H1 (cell line): Measurements from ENCODE around the gene ADORA1. TPM values are rescaled to one million over a fixed set of nuclear protein-coding genes. Genes with fewer than 3 reads are reported as not detected.

Experiments used
- CTCF ChIA-PET: fragments of 300-600 bp; sonication (Branson Sonifier 250); formaldehyde crosslinking; loops from one replicate; lab custom pipeline; 2021; ENCODE audit not compliant: partially characterized antibody; lab: Charles Lee
- POLR2A ChIA-PET: fragments of 300-600 bp; sonication (Branson Sonifier 250); formaldehyde crosslinking; loops from one replicate; lab custom pipeline; 2021; ENCODE audit warnings: inconsistent platforms; ENCODE audit not compliant: partially characterized antibody; lab: Charles Lee
- DNase-seq, 2 experiments: peaks; one replicate each; pipeline versions ENCODE4 v3.0.0 to v3.0.0-alpha.2; 2010 to 2022; ENCODE audit warnings: low spot score in 2 of 2, low read depth in 1 of 2, mixed read lengths in 1 of 2
- FAIRE-seq: peaks from 2 replicates; lab custom pipeline; 2011; peaks lifted over from hg19 to GRCh38; lab: Jason Lieb, UNC
- H2AFZ ChIP-seq: 2 replicates; pipeline ENCODE4 v1.8.1; 2012; ENCODE audit warnings: low read length, inconsistent platforms
- H2AK5ac ChIP-seq: 2 replicates; pipeline ENCODE4 v1.6.1; 2013; ENCODE audit warnings: low read depth, low read length
- H2BK120ac ChIP-seq: replicated peaks from 2 replicates; pipeline ENCODE3; 2013; ENCODE audit warnings: low read depth, low read length, inconsistent platforms
- H2BK12ac ChIP-seq: 2 replicates; pipeline ENCODE4 v1.6.1; 2013; ENCODE audit warnings: low read depth, low read length
- H2BK15ac ChIP-seq: 2 replicates; pipeline ENCODE4 v1.6.1; 2013; ENCODE audit warnings: low read length
- H2BK20ac ChIP-seq: 2 replicates; pipeline ENCODE4 v1.6.1; 2013; ENCODE audit warnings: low read length
- H2BK5ac ChIP-seq: 2 replicates; pipeline ENCODE4 v1.6.1; 2013; ENCODE audit warnings: low read depth, low read length
- H3K14ac ChIP-seq: 2 replicates; pipeline ENCODE4 v1.6.1; 2013; ENCODE audit warnings: inconsistent platforms; ENCODE audit not compliant: insufficient read length
- H3K18ac ChIP-seq: 2 replicates; pipeline ENCODE4 v1.6.1; 2013; ENCODE audit warnings: low read length; ENCODE audit errors: extremely low read depth
- H3K23ac ChIP-seq: 2 replicates; pipeline ENCODE4 v1.6.1; 2013; ENCODE audit warnings: inconsistent platforms; ENCODE audit not compliant: insufficient read length
- H3K23me2 ChIP-seq: 2 replicates; pipeline ENCODE4 v1.6.1; 2013; ENCODE audit warnings: low read depth, low read length
- H3K27ac ChIP-seq: 2 replicates; pipeline ENCODE4 v1.6.1; 2011; ENCODE audit warnings: low read depth, low read length, inconsistent platforms
- H3K27me3 ChIP-seq, 4 experiments: replicated peaks in 1 of 4; 1 replicate in 1 of 4; 2 replicates in 3 of 4; pipeline versions ENCODE4 v1.6.1 to v1.8.1; 2011 to 2013; ENCODE audit warnings: low read length in 3 of 4, mild to moderate bottlenecking in 3 of 4, inconsistent platforms in 2 of 4, mixed read lengths in 2 of 4, moderate library complexity in 1 of 4; ENCODE audit not compliant: control insufficient read depth in 3 of 4, insufficient read depth in 3 of 4; ENCODE audit errors: extremely low read depth in 1 of 4
- H3K36me3 ChIP-seq, 4 experiments: 2 replicates each; pipeline versions ENCODE4 v1.6.1 to v1.8.1; 2011 to 2013; ENCODE audit warnings: mild to moderate bottlenecking in 4 of 4, low read length in 3 of 4, moderate library complexity in 2 of 4, control low read depth in 1 of 4, inconsistent platforms in 1 of 4; ENCODE audit not compliant: insufficient read depth in 4 of 4, control insufficient read depth in 2 of 4
- H3K4ac ChIP-seq: replicated peaks from 2 replicates; pipeline ENCODE3; 2013; ENCODE audit warnings: low read length, low read depth, mixed read lengths, inconsistent platforms; ENCODE audit not compliant: insufficient read length
- H3K4me1 ChIP-seq, 4 experiments: replicated peaks in 1 of 4; 1 replicate in 1 of 4; 2 replicates in 3 of 4; pipeline versions ENCODE4 v1.6.1 to v1.8.1; 2011 to 2013; ENCODE audit warnings: low read length in 3 of 4, inconsistent platforms in 2 of 4, mixed read lengths in 1 of 4; ENCODE audit not compliant: insufficient read depth in 4 of 4, control insufficient read depth in 3 of 4
- H3K4me2 ChIP-seq, 2 experiments: 2 replicates each; pipeline versions ENCODE4 v1.6.1 to v1.8.1; 2011 to 2013; ENCODE audit warnings: low read depth in 2 of 2, low read length in 2 of 2, control low read depth in 1 of 2, inconsistent platforms in 1 of 2, mild to moderate bottlenecking in 1 of 2; ENCODE audit not compliant: insufficient read depth in 1 of 2
- H3K4me3 ChIP-seq, 4 experiments: fragments of 200-600, 300-600 bp in 1 of 4; sonication (generic), shearing (Covaris generic), sonication (Bioruptor Twin) in 1 of 4; 2 replicates each; pipeline versions ENCODE4 v1.5.1 to v1.8.1; 2011 to 2016; ENCODE audit warnings: low read length in 4 of 4, low read depth in 3 of 4, control low read depth in 2 of 4, inconsistent platforms in 2 of 4, mild to moderate bottlenecking in 2 of 4, mixed read lengths in 1 of 4, moderate library complexity in 1 of 4; ENCODE audit not compliant: insufficient read depth in 2 of 4; ENCODE audit errors: extremely low read depth in 1 of 4
- H3K56ac ChIP-seq: replicated peaks from 2 replicates; pipeline ENCODE3; 2013; ENCODE audit warnings: low read depth, mild to moderate bottlenecking, mixed read lengths, low read length, inconsistent platforms; ENCODE audit not compliant: insufficient read length
- H3K79me1 ChIP-seq: 2 replicates; pipeline ENCODE4 v1.6.1; 2013; ENCODE audit warnings: low read depth, low read length, control low read depth
- H3K79me2 ChIP-seq, 2 experiments: 2 replicates each; pipeline versions ENCODE4 v1.6.1 to v1.8.1; 2012 to 2013; ENCODE audit warnings: low read length in 2 of 2, mild to moderate bottlenecking in 2 of 2, inconsistent platforms in 1 of 2; ENCODE audit not compliant: insufficient read depth in 2 of 2, control insufficient read depth in 1 of 2
- H3K9ac ChIP-seq, 4 experiments: replicated peaks in 1 of 4; 1 replicate in 1 of 4; 2 replicates in 3 of 4; pipeline versions ENCODE4 v1.6.1 to v1.8.1; 2011 to 2013; ENCODE audit warnings: low read depth in 3 of 4, low read length in 3 of 4, control low read depth in 2 of 4, mild to moderate bottlenecking in 2 of 4, moderate library complexity in 2 of 4, inconsistent platforms in 1 of 4; ENCODE audit errors: extremely low read depth in 1 of 4
- H3K9me3 ChIP-seq, 2 experiments: 2 replicates each; pipeline versions ENCODE4 v1.6.1 to v1.8.1; 2012 to 2013; ENCODE audit warnings: mild to moderate bottlenecking in 2 of 2, moderate library complexity in 2 of 2, control low read depth in 1 of 2, inconsistent platforms in 1 of 2, low read depth in 1 of 2, low read length in 1 of 2, mixed read lengths in 1 of 2; ENCODE audit not compliant: insufficient read depth in 2 of 2
- H4K20me1 ChIP-seq, 2 experiments: replicated peaks in 1 of 2; 2 replicates each; pipeline versions ENCODE3 to v1.8.1; 2011 to 2013; ENCODE audit warnings: inconsistent platforms in 2 of 2, low read length in 2 of 2, mild to moderate bottlenecking in 1 of 2; ENCODE audit not compliant: insufficient read depth in 2 of 2, control insufficient read depth in 1 of 2
- H4K5ac ChIP-seq: 2 replicates; pipeline ENCODE4 v1.6.1; 2013; ENCODE audit warnings: low read length, low read depth, mixed read lengths, inconsistent platforms; ENCODE audit not compliant: insufficient read length
- H4K8ac ChIP-seq: 2 replicates; pipeline ENCODE4 v1.8.0; 2013; ENCODE audit warnings: mild to moderate bottlenecking, moderate library complexity, low read length, inconsistent platforms; ENCODE audit not compliant: insufficient read depth; ENCODE audit errors: extremely low read depth
- H4K91ac ChIP-seq: replicated peaks from 2 replicates; pipeline ENCODE3; 2013; ENCODE audit warnings: low read length, mixed read lengths, inconsistent platforms; ENCODE audit not compliant: insufficient read length
- CHD2 ChIP-seq: IDR thresholded peaks from 2 replicates; pipeline ENCODE4 v1.6.1; 2012; ENCODE audit warnings: low read length, improper control_type of control experiment
- EGR1 ChIP-seq: IDR thresholded peaks from 2 replicates; pipeline ENCODE4 v1.6.1; 2011; ENCODE audit warnings: low read depth, low read length, borderline replicate concordance
- GTF2F1 ChIP-seq: IDR thresholded peaks from 2 replicates; pipeline ENCODE4 v1.6.1; 2012; ENCODE audit warnings: low read depth, low read length, improper control_type of control experiment, borderline replicate concordance
- JUND ChIP-seq: IDR thresholded peaks from 2 replicates; pipeline ENCODE4 v1.6.1; 2011; ENCODE audit warnings: mild to moderate bottlenecking, improper control_type of control experiment, low read length
- NRF1 ChIP-seq: IDR thresholded peaks from 2 replicates; pipeline ENCODE4 v1.6.1; 2011; ENCODE audit warnings: mild to moderate bottlenecking, low read depth, low read length, improper control_type of control experiment
- RXRA ChIP-seq: IDR thresholded peaks from 2 replicates; pipeline ENCODE4 v1.6.1; 2011; ENCODE audit warnings: low read depth, mild to moderate bottlenecking, low read length, moderate library complexity; ENCODE audit not compliant: insufficient read depth
- SIN3A ChIP-seq, 2 experiments: IDR thresholded peaks in 1 of 2; conservative IDR thresholded peaks in 1 of 2; 2 replicates each; pipeline ENCODE4 v1.6.1; 2011 to 2012; ENCODE audit warnings: low read length in 2 of 2, improper control_type of control experiment in 1 of 2, low read depth in 1 of 2, mild to moderate bottlenecking in 1 of 2
- SIRT6 ChIP-seq: IDR thresholded peaks from one replicate; pipeline ENCODE4 v1.7.1; 2012; ENCODE audit warnings: low read length, inconsistent platforms
- TCF12 ChIP-seq: IDR thresholded peaks from 2 replicates; pipeline ENCODE4 v1.6.1; 2011; ENCODE audit warnings: low read depth, mild to moderate bottlenecking, low read length
- WGBS, 2 experiments: shearing (Covaris generic) in 1 of 2; methylation state at CpG; one replicate each; pipeline versions ENCODE4 v1.1.6 to v1.1.7; 2013 to 2015; ENCODE audit warnings: low lambda C conversion rate in 2 of 2, mixed read lengths in 2 of 2, inconsistent platforms in 1 of 2, low coverage in 1 of 2, missing lambda C conversion rate in 1 of 2; ENCODE audit not compliant: insufficient replicate concordance in 2 of 2, insufficient coverage in 1 of 2, insufficient read length in 1 of 2; ENCODE audit errors: extremely low coverage in 1 of 2, missing lambda C conversion rate in 1 of 2; 5-methylcytosine and 5-hydroxymethylcytosine counted together
- polyA plus RNA-seq, 7 experiments: library from polyadenylated mRNA; depleted of rRNA in 3 of 7; stranded (reverse) in 5 of 7; unstranded in 2 of 7; fragments of >200 nt in 5 of 7; fragments of 200-250 nt in 2 of 7; gene quantifications; 1 replicate in 5 of 7; 2 replicates in 1 of 7; 4 replicates in 1 of 7; pipeline versions ENCODE4 v1.2.1 to v1.2.3, GENCODE V29; 2011 to 2013; ENCODE audit warnings: missing spikeins in 2 of 7, mixed read lengths in 2 of 7
- total RNA-seq: library from RNA; stranded (reverse); fragmentation: NEBNext Ultra II Directional; extraction: Animal tissue kit (Norgen Biotek cat#: 25700); gene quantifications from 2 replicates; pipeline ENCODE4 v1.2.1, GENCODE V29; 2021
- TF ChIP-seq, protein P1 (sequence below): IDR thresholded peaks from 2 replicates; pipeline ENCODE4 v1.6.1; 2012; ENCODE audit warnings: inconsistent platforms
- TF ChIP-seq, protein P2 (sequence below), 3 experiments: IDR thresholded peaks; 1 replicate in 2 of 3; 2 replicates in 1 of 3; pipeline versions ENCODE4 v1.5.1 to v1.6.1; 2011; ENCODE audit warnings: low read length in 3 of 3, mild to moderate bottlenecking in 3 of 3, inconsistent platforms in 2 of 3, low read depth in 1 of 3, moderate library complexity in 1 of 3; ENCODE audit not compliant: insufficient read depth in 1 of 3; ENCODE audit errors: control extremely low read depth in 1 of 3

Gene ADORA1
- total and polyA plus RNA-seq, 2 of the 8 experiments (the other 6 are each of a cell fraction or from before 2014, with no cell fraction given) = 3.3 to 6.7 TPM

GRCh38 chr1:203214871-203215270 is 87.3 kb downstream of the ADORA1 start:
- no peak overlapping the region for H3K23ac ChIP-seq
- H3K36me3 ChIP-seq = no peaks in the 10 kb centered on the region
- no peaks in the 10 kb centered on the region for H4K20me1 ChIP-seq
- H2BK12ac ChIP-seq = no peak overlapping the region
- no peaks in the 10 kb centered on the region for H3K23me2 ChIP-seq
- H3K9ac ChIP-seq = no peak overlapping the region
- no peak overlapping the region for H2AFZ ChIP-seq
- no peak overlapping the region for H3K27ac ChIP-seq
- no peak overlapping the region for H3K4me3 ChIP-seq
- 0 out of 2 replicates have a peak overlapping the region, but pooled peaks have one; percentile 16 for H2AK5ac ChIP-seq
- ChIA-PET CTCF (interaction anchor here (1.0 to 18.1 kb wide), 34 partner anchors 8 to 186 kb away, joined by 3 to 479 read pairs (median 25); partner anchors contain the start of genes ADORA1, CHI3L1, CHIT1 and MYBPH), POLR2A (interaction anchor here (0.6 to 1.1 kb wide), 2 partner anchors 197 to 1989 kb away, joined by 3 read pairs; no protein-coding TSS in a partner anchor)
- no peaks in the 10 kb centered on the region for H3K79me2 ChIP-seq
- no peak overlapping the region for H3K14ac ChIP-seq
- no peak overlapping the region for H3K4ac ChIP-seq
- H4K5ac ChIP-seq = no peak overlapping the region
- no peak overlapping the region for H2BK15ac ChIP-seq
- H3K4me2 ChIP-seq = no peak overlapping the region
- H3K4me1 ChIP-seq = peaks cover 0 to 12% (median 11%) of the 10 kb centered on the region in 4 experiments; a peak in 6 of 7 replicates
- no peaks in the 10 kb centered on the region for H3K9me3 ChIP-seq
- no peaks in the 10 kb centered on the region for H3K79me1 ChIP-seq
- no peak overlapping the region for H2BK5ac ChIP-seq
- no peak overlapping the region for H3K56ac ChIP-seq
- FAIRE-seq (no peak), DNase-seq (no peak)
- no peak overlapping the region for H4K8ac ChIP-seq
- H3K27me3 ChIP-seq = no peaks in the 10 kb centered on the region
- no peak overlapping the region for H2BK120ac ChIP-seq
- 89% methylated on average over 7 of the region's 7 CpGs; no CpG with 5 or more reads in 1 of the 2 experiments for WGBS, 2 experiments
- no peak overlapping the region for H4K91ac ChIP-seq
- no peak overlapping the region for H2BK20ac ChIP-seq
- H3K18ac ChIP-seq = no peak overlapping the region
- TF ChIP-seq SIN3A (conservative IDR thresholded peaks at IDR 0.05 in 1 of 2, IDR thresholded peaks at IDR 0.05 in 1 of 2; ENCODE audit: low read depth in 1 of 2, low read length in 2 of 2) = no peak
- no peak for TF ChIP-seq TCF12
- TF ChIP-seq, protein P1, sequence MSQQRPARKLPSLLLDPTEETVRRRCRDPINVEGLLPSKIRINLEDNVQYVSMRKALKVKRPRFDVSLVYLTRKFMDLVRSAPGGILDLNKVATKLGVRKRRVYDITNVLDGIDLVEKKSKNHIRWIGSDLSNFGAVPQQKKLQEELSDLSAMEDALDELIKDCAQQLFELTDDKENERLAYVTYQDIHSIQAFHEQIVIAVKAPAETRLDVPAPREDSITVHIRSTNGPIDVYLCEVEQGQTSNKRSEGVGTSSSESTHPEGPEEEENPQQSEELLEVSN = no peak
- TF ChIP-seq NRF1 = no peak
- TF ChIP-seq CHD2 = no peak
- TF ChIP-seq SIRT6 = no peak
- TF ChIP-seq GTF2F1 = no peak
- TF ChIP-seq EGR1 = no peak
- no peak for TF ChIP-seq JUND
- TF ChIP-seq, protein P2, sequence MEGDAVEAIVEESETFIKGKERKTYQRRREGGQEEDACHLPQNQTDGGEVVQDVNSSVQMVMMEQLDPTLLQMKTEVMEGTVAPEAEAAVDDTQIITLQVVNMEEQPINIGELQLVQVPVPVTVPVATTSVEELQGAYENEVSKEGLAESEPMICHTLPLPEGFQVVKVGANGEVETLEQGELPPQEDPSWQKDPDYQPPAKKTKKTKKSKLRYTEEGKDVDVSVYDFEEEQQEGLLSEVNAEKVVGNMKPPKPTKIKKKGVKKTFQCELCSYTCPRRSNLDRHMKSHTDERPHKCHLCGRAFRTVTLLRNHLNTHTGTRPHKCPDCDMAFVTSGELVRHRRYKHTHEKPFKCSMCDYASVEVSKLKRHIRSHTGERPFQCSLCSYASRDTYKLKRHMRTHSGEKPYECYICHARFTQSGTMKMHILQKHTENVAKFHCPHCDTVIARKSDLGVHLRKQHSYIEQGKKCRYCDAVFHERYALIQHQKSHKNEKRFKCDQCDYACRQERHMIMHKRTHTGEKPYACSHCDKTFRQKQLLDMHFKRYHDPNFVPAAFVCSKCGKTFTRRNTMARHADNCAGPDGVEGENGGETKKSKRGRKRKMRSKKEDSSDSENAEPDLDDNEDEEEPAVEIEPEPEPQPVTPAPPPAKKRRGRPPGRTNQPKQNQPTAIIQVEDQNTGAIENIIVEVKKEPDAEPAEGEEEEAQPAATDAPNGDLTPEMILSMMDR (IDR thresholded peaks at IDR 0.05; ENCODE audit: control extremely low read depth in 1 of 3, insufficient read depth in 1 of 3, low read depth in 1 of 3, low read length in 3 of 3) = no peak
- no peak for TF ChIP-seq RXRA
